Activated CD4-positive, alpha-beta T cell treated with anti-CD3 and anti-CD28 coated beads for 36 hours (primary cell): ENCODE measurements around the gene SSR4. TPM values are rescaled to one million over a fixed set of nuclear protein-coding genes. Genes with fewer than 3 reads are reported as not detected.

Experiments used
- ATAC-seq: fragments of 200-7000 bp; cut with Tn5 transposase; one replicate; pipeline ENCODE4 v1.10.0; 2021; ENCODE audit warnings: mild to moderate bottlenecking, moderate library complexity
- CTCF ChIA-PET: fragments of 350-600 bp; sonication (Branson Sonifier 250); formaldehyde crosslinking; loops from one replicate; lab custom pipeline; 2021; ENCODE audit warnings: antibody characterized with exemption; lab: Charles Lee
- POLR2A ChIA-PET: fragments of 350-600 bp; sonication (Branson Sonifier 250); formaldehyde crosslinking; loops from one replicate; lab custom pipeline; 2021; ENCODE audit warnings: antibody characterized with exemption, inconsistent platforms; lab: Charles Lee
- DNase-seq: peaks from one replicate; pipeline ENCODE4 v3.0.0-alpha.2; 2020
- H3K27ac Mint-ChIP-seq: one replicate; pipeline ENCODE4 v1.8.0; 2021; ENCODE audit warnings: mixed read lengths
- H3K27me3 Mint-ChIP-seq: one replicate; pipeline ENCODE4 v1.8.0; 2021; ENCODE audit warnings: mixed read lengths
- H3K36me3 Mint-ChIP-seq: one replicate; pipeline ENCODE4 v1.8.0; 2021; ENCODE audit warnings: low read depth, mixed read lengths
- H3K4me1 Mint-ChIP-seq: one replicate; pipeline ENCODE4 v1.8.0; 2021; ENCODE audit warnings: mixed read lengths
- H3K4me3 Mint-ChIP-seq: one replicate; pipeline ENCODE4 v1.8.0; 2021; ENCODE audit warnings: mild to moderate bottlenecking, moderate library complexity, mixed read lengths
- H3K9me3 Mint-ChIP-seq: one replicate; pipeline ENCODE4 v1.8.0; 2021; ENCODE audit warnings: low read depth, mixed read lengths
- intact Hi-C, 2 experiments: fragments of 100-400 bp; cut with DNase I in 1 of 2; cut with micrococcal nuclease in 1 of 2; formaldehyde crosslinking; loops; one replicate each; pipeline versions ENCODE4 v1.14.2 to v1.15.1; 2022 to 2024; cut with DNase I, micrococcal nuclease
- total RNA-seq, 2 experiments: library from RNA; stranded (reverse); gene quantifications; one replicate each; pipeline ENCODE4 v1.2.3, GENCODE V29; 2021

SSR4 gene
- total RNA-seq, 2 experiments from 2014 or later: 124 to 146 TPM

- ATAC-seq (no peak), DNase-seq (peak; percentile 27)
- H3K4me3 Mint-ChIP-seq: no peak overlapping the region
- peaks cover 3% of the 10 kb centered on the region for H3K27me3 Mint-ChIP-seq
- H3K9me3 Mint-ChIP-seq: no peaks in the 10 kb centered on the region
- intact Hi-C loops: no loop called here
- CTCF ChIA-PET: no interaction called here
- peaks cover 6% of the 10 kb centered on the region for H3K4me1 Mint-ChIP-seq
- no peaks in the 10 kb centered on the region for H3K36me3 Mint-ChIP-seq
- POLR2A ChIA-PET: no interaction called here
- H3K27ac Mint-ChIP-seq: no peak overlapping the region
Observed at GRCh38 chrX:153776611-153777045, 17.8 kb upstream of the SSR4 start.

DNA sequence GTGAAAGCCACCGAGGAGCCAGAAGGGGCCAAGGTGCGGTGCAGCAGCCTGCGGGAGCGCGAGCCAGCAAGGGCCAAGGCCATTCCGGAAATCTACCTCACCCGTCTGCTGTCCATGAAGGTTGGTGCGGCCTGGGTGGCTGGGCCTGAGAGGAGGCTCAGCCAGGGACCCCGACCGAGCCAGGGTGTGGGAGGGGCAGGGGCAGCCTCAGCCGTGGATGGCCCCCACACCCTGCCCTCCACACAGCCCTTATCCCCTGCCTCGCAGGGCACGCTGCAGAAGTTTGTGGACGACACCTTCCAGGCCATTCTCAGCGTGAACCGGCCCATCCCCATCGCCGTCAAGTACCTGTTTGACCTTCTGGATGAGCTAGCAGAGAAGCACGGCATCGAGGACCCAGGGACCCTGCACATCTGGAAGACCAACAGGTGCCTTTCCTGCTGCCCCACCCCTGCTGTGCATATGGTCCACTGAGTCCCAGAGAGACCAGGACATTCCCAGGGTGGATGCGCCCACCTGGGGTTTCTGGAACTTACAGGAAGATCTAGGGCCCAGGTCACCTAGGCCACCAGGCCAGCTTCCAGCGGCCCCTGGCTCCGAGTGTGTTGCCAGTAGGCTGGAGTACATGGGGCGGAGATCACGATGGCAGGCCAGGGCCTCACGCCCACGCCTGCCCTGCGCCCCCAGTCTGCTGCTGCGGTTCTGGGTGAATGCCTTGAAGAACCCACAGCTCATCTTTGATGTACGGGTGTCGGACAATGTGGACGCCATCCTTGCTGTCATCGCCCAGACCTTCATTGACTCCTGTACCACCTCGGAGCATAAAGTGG lies 17.0 kb upstream of the SSR4 start:
- H3K27ac Mint-ChIP-seq: no peak overlapping the region
- H3K9me3 Mint-ChIP-seq: no peaks in the 10 kb centered on the region
- ChIA-PET POLR2A (no interaction called here), CTCF (interaction anchor here (0.9 to 1.6 kb wide), 2 partner anchors 15 to 33 kb away, joined by 3 to 5 read pairs; no protein-coding TSS in a partner anchor)
- intact Hi-C loops: no loop called here
- H3K27me3 Mint-ChIP-seq: peaks cover 3% of the 10 kb centered on the region
- peak; percentile 0 for DNase-seq
- H3K4me1 Mint-ChIP-seq: peaks cover 6% of the 10 kb centered on the region
- no peaks in the 10 kb centered on the region for H3K36me3 Mint-ChIP-seq
- no peak overlapping the region for H3K4me3 Mint-ChIP-seq
- ATAC-seq: no peak

DNA sequence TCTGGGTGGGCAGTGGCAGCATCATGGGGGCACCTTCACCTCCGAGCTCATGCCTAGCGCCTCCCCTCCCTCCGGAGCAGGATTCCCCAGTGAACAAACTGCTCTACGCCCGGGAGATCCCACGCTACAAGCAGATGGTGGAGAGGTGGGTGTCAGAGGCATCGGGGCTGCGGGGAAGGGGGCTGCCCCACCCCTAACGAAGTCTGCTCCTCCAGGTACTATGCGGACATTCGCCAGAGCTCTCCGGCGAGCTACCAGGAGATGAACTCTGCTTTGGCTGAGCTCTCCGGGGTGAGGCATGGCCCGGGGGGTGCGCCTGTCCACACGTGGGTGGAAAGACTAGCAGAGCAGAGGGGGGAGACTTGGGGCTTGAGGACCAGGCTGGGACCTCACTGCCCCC lies 16.3 kb upstream of the SSR4 start:
- H3K4me1 Mint-ChIP-seq: peaks cover 6% of the 10 kb centered on the region
- ATAC-seq (no peak), DNase-seq (no peak)
- no peak overlapping the region for H3K27ac Mint-ChIP-seq
- POLR2A ChIA-PET: no interaction called here
- intact Hi-C loops: no loop called here
- CTCF ChIA-PET: interaction anchor here (1.6 kb wide), 1 partner anchor 14 kb away, joined by 5 read pairs; no protein-coding TSS in a partner anchor
- no peak overlapping the region for H3K4me3 Mint-ChIP-seq
- H3K36me3 Mint-ChIP-seq: no peaks in the 10 kb centered on the region
- H3K9me3 Mint-ChIP-seq: no peaks in the 10 kb centered on the region
- H3K27me3 Mint-ChIP-seq: peaks cover 3% of the 10 kb centered on the region

DNA sequence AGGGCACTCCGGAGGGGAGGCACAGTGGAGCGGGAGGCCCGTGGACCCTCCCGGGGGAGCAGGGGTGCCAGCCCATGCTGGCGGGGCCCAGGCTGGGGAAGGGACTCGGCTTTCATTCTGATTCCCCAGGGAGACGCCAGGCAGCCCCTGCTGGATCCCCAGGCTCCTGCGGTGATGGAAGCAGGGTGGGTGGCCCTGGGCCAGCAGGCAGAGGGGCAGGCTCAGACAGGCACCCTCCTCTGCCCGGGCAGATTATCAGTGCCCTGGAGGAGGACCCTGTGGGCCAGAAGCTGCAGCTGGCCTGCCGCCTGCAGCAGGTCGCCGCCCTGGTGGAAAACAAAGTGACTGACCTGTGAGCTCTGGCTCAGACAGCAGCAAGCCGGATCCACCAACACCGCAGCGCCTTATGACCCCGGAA lies 15.8 kb upstream of the SSR4 start:
- Mint-ChIP-seq H3K4me1 (peaks cover 6% of the 10 kb centered on the region), H3K27ac (no peak overlapping the region), H3K9me3 (no peaks in the 10 kb centered on the region), H3K4me3 (no peak overlapping the region), H3K36me3 (no peaks in the 10 kb centered on the region), H3K27me3 (peaks cover 3% of the 10 kb centered on the region)
- POLR2A ChIA-PET: no interaction called here
- DNase-seq (no peak), ATAC-seq (no peak)
- intact Hi-C loops: no loop called here
- CTCF ChIA-PET: interaction anchor here (1.6 kb wide), 1 partner anchor 14 kb away, joined by 5 read pairs; no protein-coding TSS in a partner anchor

GRCh38 chrX:153779891-153780677 lies 14.4 kb upstream of the SSR4 start:
- intact Hi-C loops: no loop called here
- ATAC-seq: peak; percentile 29
- H3K36me3 Mint-ChIP-seq: no peaks in the 10 kb centered on the region
- H3K27ac Mint-ChIP-seq: no peak overlapping the region
- H3K9me3 Mint-ChIP-seq: no peaks in the 10 kb centered on the region
- DNase-seq: no peak
- H3K27me3 Mint-ChIP-seq: peaks cover 3% of the 10 kb centered on the region
- ChIA-PET CTCF (interaction anchor here (1.1 kb wide), 1 partner anchor 144 kb away, joined by 3 read pairs; no protein-coding TSS in a partner anchor), POLR2A (no interaction called here)
- H3K4me3 Mint-ChIP-seq: no peak overlapping the region
- H3K4me1 Mint-ChIP-seq: peaks cover 6% of the 10 kb centered on the region

DNA sequence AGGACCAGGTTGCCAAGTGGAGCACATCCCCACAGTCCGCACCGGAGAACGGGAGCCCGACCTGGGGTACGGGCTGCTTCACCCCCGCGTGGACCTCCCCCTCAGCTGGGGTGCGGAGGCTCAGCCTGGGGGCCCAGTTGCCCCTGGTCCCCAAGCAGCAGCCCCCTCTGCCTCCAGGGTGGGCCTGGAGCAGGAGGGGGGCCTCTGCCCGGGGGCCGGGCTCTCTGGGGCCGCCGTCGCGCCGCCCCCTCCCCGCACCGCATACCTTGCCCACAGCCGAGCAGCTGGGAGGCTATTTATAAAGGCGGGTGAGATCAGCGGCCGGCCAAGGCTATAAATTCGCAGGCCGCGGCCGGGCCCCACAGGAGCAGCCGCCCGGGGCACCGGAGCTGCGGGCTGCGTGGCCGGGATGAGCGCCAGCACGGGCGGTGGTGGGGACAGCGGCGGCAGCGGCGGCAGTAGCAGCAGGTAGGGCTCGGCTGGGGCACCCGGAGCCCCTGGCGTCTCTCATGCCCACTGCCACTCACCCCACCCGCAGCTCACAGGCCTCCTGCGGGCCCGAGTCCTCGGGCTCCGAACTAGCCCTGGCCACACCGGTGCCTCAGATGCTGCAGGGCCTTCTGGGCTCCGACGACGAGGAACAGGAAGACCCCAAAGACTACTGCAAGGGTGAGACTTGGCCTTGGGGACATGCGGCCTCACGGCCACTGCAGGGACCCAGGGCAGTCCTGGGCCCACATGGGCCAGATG lies 13.6 kb upstream of the SSR4 start, which contains the start of gene SRPK3:
Gene SRPK3 (plus strand): TSS at position 364 of the 750 bp plus-strand sequence. CDS start 46 bp downstream, at position 410.
- no peaks in the 10 kb centered on the region for H3K36me3 Mint-ChIP-seq
- CTCF ChIA-PET: interaction anchor here (0.7 to 1.2 kb wide), 3 partner anchors 67 to 144 kb away, joined by 3 read pairs; no protein-coding TSS in a partner anchor
- peaks cover 6% of the 10 kb centered on the region for H3K4me1 Mint-ChIP-seq
- H3K27me3 Mint-ChIP-seq: peaks cover 3% of the 10 kb centered on the region
- ATAC-seq (no peak), DNase-seq (no peak)
- intact Hi-C loops: no loop called here
- POLR2A ChIA-PET: no interaction called here
- H3K9me3 Mint-ChIP-seq: no peaks in the 10 kb centered on the region
- no peak within 1 kb of the TSS for H3K27ac Mint-ChIP-seq
- H3K4me3 Mint-ChIP-seq: no peak within 1 kb of the TSS

DNA sequence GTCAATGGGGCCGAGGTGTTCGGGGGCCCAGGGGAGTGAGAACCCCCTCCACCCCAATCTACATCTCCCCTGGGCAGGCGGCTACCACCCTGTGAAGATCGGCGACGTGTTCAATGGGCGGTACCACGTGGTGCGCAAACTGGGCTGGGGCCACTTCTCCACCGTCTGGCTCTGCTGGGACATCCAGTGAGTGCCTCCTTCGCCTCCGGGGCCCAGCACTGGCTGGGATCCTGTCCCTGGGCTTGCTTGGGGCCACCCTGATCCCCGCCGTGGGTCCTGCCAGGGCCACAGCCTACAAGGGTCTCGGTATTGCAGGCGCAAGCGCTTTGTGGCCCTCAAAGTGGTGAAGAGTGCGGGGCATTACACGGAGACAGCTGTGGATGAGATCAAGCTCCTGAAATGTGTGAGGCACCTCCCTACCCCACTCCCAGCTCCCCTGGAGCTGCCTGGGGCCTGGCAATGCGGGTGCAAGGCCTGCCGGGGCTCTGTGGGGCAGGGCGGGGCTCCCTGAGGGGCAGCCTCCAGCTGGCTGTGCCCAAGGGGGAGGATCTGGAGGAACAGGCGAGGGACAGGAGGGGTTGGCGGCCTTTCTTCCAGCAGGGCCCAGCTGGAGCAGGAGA lies 12.9 kb upstream of the SSR4 start:
- H3K9me3 Mint-ChIP-seq: no peaks in the 10 kb centered on the region
- H3K27me3 Mint-ChIP-seq: peaks cover 3% of the 10 kb centered on the region
- no peak overlapping the region for H3K4me3 Mint-ChIP-seq
- DNase-seq (no peak), ATAC-seq (no peak)
- peaks cover 6% of the 10 kb centered on the region for H3K4me1 Mint-ChIP-seq
- intact Hi-C loops: no loop called here
- no peak overlapping the region for H3K27ac Mint-ChIP-seq
- ChIA-PET CTCF (interaction anchor here (1.2 kb wide), 1 partner anchor 67 kb away, joined by 3 read pairs; no protein-coding TSS in a partner anchor), POLR2A (no interaction called here)
- peaks cover 2% of the 10 kb centered on the region for H3K36me3 Mint-ChIP-seq

DNA sequence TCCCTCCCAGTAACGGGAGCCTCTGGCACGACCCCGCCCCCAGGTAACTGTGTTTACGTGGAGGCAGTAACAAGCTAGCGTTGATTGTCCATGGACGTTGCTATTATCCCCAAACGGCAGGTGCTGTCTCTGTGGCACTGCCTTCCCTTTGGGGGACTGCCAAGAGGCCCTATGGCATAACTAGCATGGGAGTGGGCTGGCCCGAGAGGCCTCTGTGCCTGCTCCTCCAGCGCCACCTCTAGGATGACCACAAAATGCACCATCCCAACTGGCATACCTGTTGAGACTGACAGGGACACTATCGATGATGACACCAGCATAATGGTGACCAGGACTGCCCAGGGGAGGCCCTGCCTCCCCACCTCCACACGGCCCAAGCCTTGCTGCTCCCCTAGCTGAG lies 12.2 kb upstream of the SSR4 start:
- Mint-ChIP-seq H3K27me3 (peaks cover 3% of the 10 kb centered on the region), H3K4me1 (peaks cover 6% of the 10 kb centered on the region), H3K36me3 (peaks cover 2% of the 10 kb centered on the region), H3K4me3 (no peak overlapping the region), H3K27ac (no peak overlapping the region), H3K9me3 (no peaks in the 10 kb centered on the region)
- POLR2A ChIA-PET: interaction anchor here (0.6 kb wide), 1 partner anchor 18 kb away, joined by 3 read pairs; no protein-coding TSS in a partner anchor
- ATAC-seq (no peak), DNase-seq (peak; percentile 17)
- intact Hi-C loops: no loop called here
- CTCF ChIA-PET: interaction anchor here (0.6 kb wide), 1 partner anchor 144 kb away, joined by 3 read pairs; no protein-coding TSS in a partner anchor

GRCh38 chrX:153782871-153783270 lies 11.6 kb upstream of the SSR4 start:
- no peak for ATAC-seq
- H3K4me1 Mint-ChIP-seq: peaks cover 6% of the 10 kb centered on the region
- intact Hi-C loops: no loop called here

DNA sequence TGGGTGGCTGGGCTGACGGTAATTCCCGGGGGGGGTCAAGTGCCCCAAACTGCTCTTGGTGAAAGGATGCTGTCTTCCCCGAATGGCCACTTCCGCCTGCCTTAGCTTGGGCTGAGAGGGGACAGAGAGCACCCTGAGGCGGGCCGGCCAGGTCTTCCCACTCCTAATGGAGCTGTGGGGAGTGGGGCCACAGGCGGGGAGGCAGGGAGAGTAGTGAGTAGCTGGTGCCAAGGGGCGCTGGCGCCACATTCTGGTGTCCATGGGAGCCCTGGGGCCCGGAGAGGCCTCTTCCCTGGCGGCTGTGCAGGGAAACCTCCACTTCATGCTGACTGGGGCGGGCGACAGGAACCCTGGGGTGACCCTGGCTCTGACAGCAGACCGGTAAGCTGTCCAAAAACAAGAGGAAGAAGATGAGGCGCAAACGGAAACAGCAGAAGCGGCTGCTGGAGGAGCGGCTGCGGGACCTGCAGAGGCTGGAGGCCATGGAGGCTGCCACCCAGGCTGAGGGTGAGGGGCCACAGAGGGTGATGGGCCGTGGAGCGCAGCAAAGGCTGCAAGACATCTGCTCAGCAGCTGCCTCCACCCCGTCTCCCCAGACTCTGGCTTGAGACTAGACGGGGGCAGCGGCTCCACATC lies 11.0 kb upstream of the SSR4 start:
- Mint-ChIP-seq H3K27me3 (peaks cover 3% of the 10 kb centered on the region), H3K27ac (no peak overlapping the region), H3K4me1 (peaks cover 6% of the 10 kb centered on the region), H3K4me3 (no peak overlapping the region), H3K36me3 (peaks cover 4% of the 10 kb centered on the region), H3K9me3 (no peaks in the 10 kb centered on the region)
- CTCF ChIA-PET: no interaction called here
- ATAC-seq (no peak), DNase-seq (no peak)
- POLR2A ChIA-PET: no interaction called here
- intact Hi-C loops: no loop called here

More at GRCh38 chrX:153782871-153783270, 11.6 kb upstream of the SSR4 start:
- H3K9me3 Mint-ChIP-seq: no peaks in the 10 kb centered on the region
- DNase-seq: no peak
- H3K36me3 Mint-ChIP-seq: peaks cover 4% of the 10 kb centered on the region
- peaks cover 3% of the 10 kb centered on the region for H3K27me3 Mint-ChIP-seq
- POLR2A ChIA-PET: interaction anchor here (0.6 kb wide), 1 partner anchor 18 kb away, joined by 3 read pairs; no protein-coding TSS in a partner anchor
- no peak overlapping the region for H3K4me3 Mint-ChIP-seq
- no peak overlapping the region for H3K27ac Mint-ChIP-seq
- CTCF ChIA-PET: interaction anchor here (0.6 kb wide), 1 partner anchor 144 kb away, joined by 3 read pairs; no protein-coding TSS in a partner anchor
